ENCODE data around the gene MAPKAPK2. TPM values are rescaled to one million over a fixed set of nuclear protein-coding genes. Genes with fewer than 3 reads are reported as not detected.

MAPKAPK2 gene
- total and polyA plus RNA-seq, 10 donors: 42.2 to 129 (median 94.2) TPM

DNA sequence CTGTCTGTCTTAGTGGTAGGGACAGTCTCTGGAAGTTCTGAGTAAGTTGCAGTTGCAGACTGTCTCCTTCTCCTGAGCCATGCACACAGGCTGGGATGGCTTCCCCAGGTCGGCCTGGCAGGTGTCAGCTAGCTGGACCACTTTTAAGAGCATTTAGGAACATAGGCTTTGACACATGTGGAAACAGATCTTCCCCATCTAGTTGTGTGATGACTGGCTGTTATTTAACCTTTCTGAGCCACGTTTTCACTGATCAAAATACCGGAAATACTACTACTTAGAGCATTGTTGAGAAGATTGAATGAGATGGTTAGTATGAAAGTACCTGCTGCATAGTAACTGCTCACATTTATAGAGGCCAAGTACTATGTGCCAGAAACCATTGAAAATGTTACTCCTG lies 6.2 kb upstream of the MAPKAPK2 start:
- TF ChIP-seq, protein P1, sequence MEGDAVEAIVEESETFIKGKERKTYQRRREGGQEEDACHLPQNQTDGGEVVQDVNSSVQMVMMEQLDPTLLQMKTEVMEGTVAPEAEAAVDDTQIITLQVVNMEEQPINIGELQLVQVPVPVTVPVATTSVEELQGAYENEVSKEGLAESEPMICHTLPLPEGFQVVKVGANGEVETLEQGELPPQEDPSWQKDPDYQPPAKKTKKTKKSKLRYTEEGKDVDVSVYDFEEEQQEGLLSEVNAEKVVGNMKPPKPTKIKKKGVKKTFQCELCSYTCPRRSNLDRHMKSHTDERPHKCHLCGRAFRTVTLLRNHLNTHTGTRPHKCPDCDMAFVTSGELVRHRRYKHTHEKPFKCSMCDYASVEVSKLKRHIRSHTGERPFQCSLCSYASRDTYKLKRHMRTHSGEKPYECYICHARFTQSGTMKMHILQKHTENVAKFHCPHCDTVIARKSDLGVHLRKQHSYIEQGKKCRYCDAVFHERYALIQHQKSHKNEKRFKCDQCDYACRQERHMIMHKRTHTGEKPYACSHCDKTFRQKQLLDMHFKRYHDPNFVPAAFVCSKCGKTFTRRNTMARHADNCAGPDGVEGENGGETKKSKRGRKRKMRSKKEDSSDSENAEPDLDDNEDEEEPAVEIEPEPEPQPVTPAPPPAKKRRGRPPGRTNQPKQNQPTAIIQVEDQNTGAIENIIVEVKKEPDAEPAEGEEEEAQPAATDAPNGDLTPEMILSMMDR (IDR thresholded peaks at IDR 0.05 in 8 of 11, conservative IDR thresholded peaks at IDR 0.05 in 3 of 11): no peak
- no peak for TF ChIP-seq POLR2AphosphoS5 (IDR thresholded peaks at IDR 0.05)
- intact Hi-C loops (cut with DNase I; ENCODE audit: low total_unique reads): no loop called here
- Histone ChIP-seq H3K27me3 (replicated peaks in 1 of 7) (no peaks in the 10 kb centered on the region), H3K4me3 (no peak overlapping the region), H3K27ac (no peak overlapping the region), H3K36me3 (no peaks in the 10 kb centered on the region), H3K9me3 (no peaks in the 10 kb centered on the region), H3K4me1 (peaks cover 3 to 73% (median 43%) of the 10 kb centered on the region in 6 donors)
- DNase-seq: no peak
- WGBS, 5 donors: 63 to 72% (median 69%) methylated on average over 3 of the region's 3 CpGs

- intact Hi-C loops (cut with DNase I; ENCODE audit: low total_unique reads): no loop called here
- Histone ChIP-seq H3K4me1 (peaks cover 3 to 74% (median 50%) of the 10 kb centered on the region in 6 donors), H3K36me3 (no peaks in the 10 kb centered on the region), H3K27me3 (replicated peaks in 1 of 7) (no peaks in the 10 kb centered on the region), H3K27ac (peak overlapping the region in 4 of 8 donors; percentile 22 to 42 (median 37)), H3K9me3 (no peaks in the 10 kb centered on the region), H3K4me3 (no peak overlapping the region)
- DNase-seq: no peak
- WGBS, 5 donors: 20 to 28% (median 24%) methylated on average over 5 of the region's 5 CpGs
- TF ChIP-seq POLR2A (IDR thresholded peaks at IDR 0.05): no peak
- TF ChIP-seq POLR2AphosphoS5 (IDR thresholded peaks at IDR 0.05): peak in 1 of 3 donors; percentile 43
Measured at GRCh38 chr1:206679738-206680211, 4.9 kb upstream of the MAPKAPK2 start.

GRCh38 chr1:206680279-206680678 lies 4.4 kb upstream of the MAPKAPK2 start:
- peak overlapping the region in 4 of 8 donors; percentile 22 to 42 (median 37) for H3K27ac ChIP-seq
- no peaks in the 10 kb centered on the region for H3K27me3 ChIP-seq (replicated peaks in 1 of 7)
- no peaks in the 10 kb centered on the region for H3K36me3 ChIP-seq
- WGBS, 5 donors: 60 to 74% (median 68%) methylated on average over 4 of the region's 4 CpGs
- no peak for DNase-seq
- intact Hi-C loops (cut with DNase I; ENCODE audit: low total_unique reads): no loop called here
- peaks cover 3 to 70% (median 50%) of the 10 kb centered on the region in 6 donors for H3K4me1 ChIP-seq
- H3K4me3 ChIP-seq: no peak overlapping the region
- TF ChIP-seq, protein P1 (IDR thresholded peaks at IDR 0.05 in 8 of 11, conservative IDR thresholded peaks at IDR 0.05 in 3 of 11): no peak
- TF ChIP-seq POLR2A (IDR thresholded peaks at IDR 0.05): no peak
- H3K9me3 ChIP-seq: no peaks in the 10 kb centered on the region

GRCh38 chr1:206681359-206681758 lies 3.3 kb upstream of the MAPKAPK2 start:
- WGBS, 5 donors: 67 to 82% (median 72%) methylated on average over 2 of the region's 2 CpGs
- TF ChIP-seq POLR2AphosphoS5 (IDR thresholded peaks at IDR 0.05) (no peak), POLR2A (IDR thresholded peaks at IDR 0.05) (no peak)
- TF ChIP-seq, protein P1 (IDR thresholded peaks at IDR 0.05 in 8 of 11, conservative IDR thresholded peaks at IDR 0.05 in 3 of 11): no peak
- peaks cover 3 to 76% (median 50%) of the 10 kb centered on the region in 6 donors for H3K4me1 ChIP-seq

DNA sequence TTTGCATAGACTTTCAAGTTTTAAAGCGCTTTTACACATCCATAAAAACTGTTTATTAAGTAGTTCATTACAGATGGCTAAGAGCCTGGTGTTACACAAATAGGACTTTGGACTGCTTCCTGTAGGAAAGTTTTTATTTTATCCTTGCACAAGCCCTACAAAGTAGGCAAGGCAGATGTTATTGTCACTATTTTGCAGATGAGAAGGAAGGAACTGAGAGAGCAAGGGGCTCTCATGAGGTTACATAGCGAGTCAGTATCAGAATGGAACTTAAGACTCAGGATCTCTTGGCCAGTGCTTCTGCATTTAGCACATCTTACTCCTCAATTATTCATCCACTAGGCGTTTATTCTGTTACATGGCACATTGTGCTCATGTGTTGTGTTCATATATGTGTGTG lies 2.6 kb upstream of the MAPKAPK2 start:
- peaks cover 10 to 79% (median 57%) of the 10 kb centered on the region in 6 donors for H3K4me1 ChIP-seq
- H3K27ac ChIP-seq: no peak overlapping the region
- H3K36me3 ChIP-seq: no peaks in the 10 kb centered on the region
- no peaks in the 10 kb centered on the region for H3K27me3 ChIP-seq (replicated peaks in 1 of 7)
- DNase-seq: no peak
- no peak overlapping the region for H3K4me3 ChIP-seq
- WGBS, 5 donors: 45 to 72% (median 58%) methylated on average over 3 of the region's 3 CpGs
- TF ChIP-seq, protein P1 (IDR thresholded peaks at IDR 0.05 in 8 of 11, conservative IDR thresholded peaks at IDR 0.05 in 3 of 11): no peak
- TF ChIP-seq POLR2A (IDR thresholded peaks at IDR 0.05) (no peak), POLR2AphosphoS5 (IDR thresholded peaks at IDR 0.05) (no peak)
- H3K9me3 ChIP-seq: no peaks in the 10 kb centered on the region
- intact Hi-C loops (cut with DNase I; ENCODE audit: low total_unique reads): no loop called here

More at GRCh38 chr1:206681359-206681758, 3.3 kb upstream of the MAPKAPK2 start:
- H3K27me3 ChIP-seq (replicated peaks in 1 of 7): no peaks in the 10 kb centered on the region
- no peak for DNase-seq
- no peak overlapping the region for H3K27ac ChIP-seq
- H3K4me3 ChIP-seq: no peak overlapping the region
- intact Hi-C loops (cut with DNase I; ENCODE audit: low total_unique reads): no loop called here
- no peaks in the 10 kb centered on the region for H3K9me3 ChIP-seq
- no peaks in the 10 kb centered on the region for H3K36me3 ChIP-seq

Data from spleen (tissue), 11 donors.